Motor neuron (in vitro differentiated cells): ENCODE measurements around the gene SIL1. TPM values are rescaled to one million over a fixed set of nuclear protein-coding genes. Genes with fewer than 3 reads are reported as not detected.
"Not testable (repeated sequence)": the region's sequence is repeated elsewhere in the genome, so short reads cannot be mapped to it uniquely, and the experiment has no call there.

Source experiments
- ATAC-seq, 8 experiments: fragments of 200-7000 bp; cut with Tn5 transposase; replicated peaks in 6 of 8; 2 replicates each; pipeline ENCODE4 v1.8.0; 2021; ENCODE audit warnings: mild to moderate bottlenecking in 8 of 8, moderate library complexity in 8 of 8
- H3K27ac ChIP-seq, 2 donors: fragments of 250-450 bp; sonication (Bioruptor Pico); 2 replicates each; pipeline ENCODE4 v1.9.0; 2021; ENCODE audit warnings: antibody characterized with exemption in 2 of 2, mild to moderate bottlenecking in 2 of 2, moderate library complexity in 1 of 2
- H3K4me1 ChIP-seq, 2 donors: fragments of 250-450 bp; sonication (Bioruptor Pico); replicated peaks in 1 of 2; 2 replicates each; pipeline ENCODE4 v1.6.1; 2021; ENCODE audit warnings: antibody characterized with exemption in 2 of 2, mild to moderate bottlenecking in 2 of 2, moderate library complexity in 1 of 2
- H3K4me3 ChIP-seq, 5 donors: fragments of 250-450 bp; sonication (Bioruptor Pico); 2 replicates each; pipeline ENCODE4 v1.9.0; 2021; ENCODE audit warnings: antibody characterized with exemption in 5 of 5, mild to moderate bottlenecking in 5 of 5, moderate library complexity in 4 of 5
- WGBS, 10 experiments: fragments of 450-650 bp; shearing (Covaris generic); methylation state at CpG; one replicate each; pipeline ENCODE4 v1.0.0; 2022; 5-methylcytosine and 5-hydroxymethylcytosine counted together
- in situ Hi-C, 9 experiments: fragments of 400-800 bp; cut with MboI; loops; one replicate each; pipeline ENCODE4 v1.15.0; 2021; ENCODE audit warnings: low sequenced_read_pairs in 9 of 9, low pct_unique_long_range_greater_than_20kb in 2 of 9; ENCODE audit not compliant: unreplicated experiment in 9 of 9
- total RNA-seq, 8 experiments: library from RNA; unstranded; fragments of 300-600 nt; gene quantifications; 2 replicates each; pipeline versions ENCODE4 v1.2.3 to v1.2.4, GENCODE V29; 2022

The SIL1 gene
- total RNA-seq, 8 experiments from 2014 or later = 16.4 to 196 (median 54.6) TPM

DNA sequence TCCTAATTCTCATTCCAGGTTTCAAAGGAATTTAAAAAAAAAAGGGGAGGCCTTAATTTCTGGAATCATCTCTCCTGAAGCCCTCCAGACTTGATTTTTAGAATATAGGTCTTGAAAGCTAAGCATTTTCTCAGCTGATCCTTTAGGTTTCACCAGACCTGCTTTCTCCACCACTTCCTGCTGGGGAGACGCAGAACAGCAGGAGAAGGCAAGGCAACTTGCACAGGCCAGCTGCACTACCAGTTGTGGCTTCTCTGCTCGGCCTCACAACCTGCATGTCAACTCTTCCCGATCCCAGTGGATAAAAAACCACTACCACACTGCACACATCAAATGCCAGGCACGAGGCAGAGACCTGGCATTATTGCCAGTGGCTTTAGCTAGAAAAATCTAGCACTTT, 119.8 kb downstream of the SIL1 start:
- H3K27ac ChIP-seq = no peak overlapping the region
- in situ Hi-C loops = no loop called here
- WGBS, 10 experiments = 83 to 100% (median 100%) methylated on average over 1 to 3 of the region's 4 CpGs; no CpG with 5 or more reads in 4 of the 10 experiments

DNA sequence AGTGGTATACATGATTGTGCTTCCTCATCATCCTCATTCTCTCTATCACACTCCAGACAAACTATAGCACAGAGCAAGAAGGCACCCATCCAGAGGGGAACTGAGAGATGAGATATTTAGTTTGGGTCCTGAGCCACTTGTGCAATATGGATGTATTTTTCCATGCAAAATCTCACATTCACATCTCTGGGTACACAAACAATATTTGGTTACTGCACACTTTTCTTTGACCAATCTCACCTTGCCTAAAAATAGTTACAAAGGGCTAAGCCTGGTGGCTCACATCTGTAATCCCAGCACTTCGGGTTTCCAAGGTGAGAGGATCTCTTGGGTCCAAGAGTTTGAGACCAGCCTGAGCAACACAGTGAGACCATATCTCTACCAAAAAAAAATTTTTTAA, 120.3 kb downstream of the SIL1 start:
- 33 to 100% (median 84%) methylated on average over 1 of the region's 1 CpG; no CpG with 5 or more reads in 6 of the 10 experiments for WGBS, 10 experiments
- no peak for ATAC-seq
- Histone ChIP-seq H3K4me3 (no peak overlapping the region), H3K27ac (no peak overlapping the region), H3K4me1 (peaks cover 5 to 17% of the 10 kb centered on the region in 2 donors)
- in situ Hi-C loops = no loop called here

More for the DNA sequence above, 119.8 kb downstream of the SIL1 start:
- no peak for ATAC-seq
- peaks cover 5 to 19% of the 10 kb centered on the region in 2 donors for H3K4me1 ChIP-seq
- no peak overlapping the region for H3K4me3 ChIP-seq

DNA sequence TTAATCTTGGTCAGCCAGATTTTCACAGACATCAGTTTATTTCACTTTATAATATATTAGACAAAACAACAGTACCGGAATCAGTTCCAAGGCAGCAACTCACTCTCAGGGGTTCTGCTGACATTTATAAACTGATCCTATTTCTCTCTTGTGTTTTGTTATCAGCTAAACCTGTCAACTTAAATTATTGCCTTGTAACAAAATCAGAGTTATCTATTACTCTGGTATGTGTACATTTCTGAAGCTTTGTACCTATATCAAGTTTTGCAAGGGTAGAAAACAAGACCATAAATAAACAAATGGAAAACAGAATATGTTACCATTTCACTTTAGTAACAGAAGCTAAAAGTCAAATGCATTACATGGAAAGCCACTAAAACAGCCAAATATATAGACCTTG, 122.1 kb downstream of the SIL1 start:
- Histone ChIP-seq H3K4me3 (no peak overlapping the region), H3K27ac (no peak overlapping the region), H3K4me1 (peaks cover 0 to 14% of the 10 kb centered on the region in 2 donors)
- in situ Hi-C loops = no loop called here
- ATAC-seq = no peak
- WGBS, 10 experiments = 50 to 100% (median 100%) methylated on average over 1 of the region's 1 CpG; no CpG with 5 or more reads in 3 of the 10 experiments

DNA sequence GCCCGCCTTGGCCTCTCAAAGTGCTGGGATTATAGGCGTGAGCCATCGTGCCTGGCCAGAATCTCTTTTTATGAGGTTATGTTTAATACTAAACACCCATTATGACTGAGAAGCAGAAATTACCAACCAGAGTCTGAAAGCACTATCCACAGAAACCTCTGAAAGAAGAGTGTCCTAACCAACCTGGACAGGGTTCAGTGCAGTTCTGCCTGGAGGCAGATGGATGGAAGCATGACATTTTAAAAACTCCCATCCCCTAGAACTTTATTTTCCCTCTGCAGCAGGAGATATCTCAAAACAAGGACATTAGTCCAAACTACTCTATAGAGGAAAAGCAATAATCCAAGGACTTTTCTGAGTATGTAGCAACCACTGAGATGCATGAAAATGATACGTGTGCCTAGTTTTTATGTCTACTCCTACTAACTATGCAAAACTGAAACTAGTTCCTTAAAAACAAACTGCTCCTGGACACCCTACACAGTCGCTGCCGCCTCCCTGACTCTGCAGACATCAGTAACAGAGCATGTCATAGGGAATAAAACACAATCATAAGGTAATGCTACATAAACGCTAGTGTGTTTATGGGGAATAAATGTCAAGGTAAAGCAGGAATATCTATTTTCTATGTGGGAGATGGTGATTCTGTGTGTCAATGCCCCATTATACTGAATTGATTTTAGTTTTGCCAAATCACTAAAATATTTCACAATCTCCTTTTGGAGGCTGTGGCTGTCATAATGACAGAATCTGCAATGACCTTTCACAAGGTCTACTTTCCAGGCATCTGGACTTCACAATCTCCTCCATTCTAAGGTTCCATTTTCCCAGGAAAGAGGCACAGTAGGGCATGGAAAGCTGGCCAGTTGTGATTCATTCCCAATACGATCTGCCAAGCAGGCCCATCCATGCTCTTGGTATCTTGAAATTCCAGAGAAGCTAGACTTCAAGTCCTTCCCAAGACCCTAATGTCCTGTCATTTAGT, 122.8 kb downstream of the SIL1 start:
- Histone ChIP-seq H3K27ac (no peak overlapping the region), H3K4me3 (no peak overlapping the region), H3K4me1 (peaks cover 0 to 14% of the 10 kb centered on the region in 2 donors)
- ATAC-seq = peak in 2 of 8 experiments; percentile 36 to 53
- in situ Hi-C loops = no loop called here
- 40 to 100% (median 86%) methylated on average over 1 to 6 of the region's 8 CpGs for WGBS, 10 experiments

DNA sequence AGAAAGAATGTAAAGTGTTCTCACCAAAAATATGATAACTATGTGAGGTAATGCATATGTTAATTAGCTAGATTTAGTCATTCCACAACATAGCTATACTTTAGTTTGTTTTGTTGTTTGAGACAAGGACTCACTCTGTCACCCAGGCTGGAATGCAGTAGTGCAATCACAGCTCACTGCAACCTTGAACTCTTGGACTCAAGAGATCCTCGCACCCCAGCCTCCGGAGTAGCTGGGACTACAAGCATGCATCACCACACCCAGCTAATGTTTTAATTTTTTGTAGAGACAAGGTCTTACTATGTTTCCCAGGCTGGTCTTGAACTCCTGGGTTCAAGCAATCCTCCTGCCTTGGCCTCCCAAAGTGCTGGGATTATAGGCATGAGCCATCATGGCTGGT, 124.2 kb downstream of the SIL1 start:
- whole genome bisulfite sequencing, 10 experiments = 94 to 100% (median 100%) methylated on average over 1 to 2 of the region's 2 CpGs; no CpG with 5 or more reads in 2 of the 10 experiments
- in situ Hi-C loops = not testable (repeated sequence)
- peak in 1 of 8 experiments; percentile 21 for ATAC-seq

DNA sequence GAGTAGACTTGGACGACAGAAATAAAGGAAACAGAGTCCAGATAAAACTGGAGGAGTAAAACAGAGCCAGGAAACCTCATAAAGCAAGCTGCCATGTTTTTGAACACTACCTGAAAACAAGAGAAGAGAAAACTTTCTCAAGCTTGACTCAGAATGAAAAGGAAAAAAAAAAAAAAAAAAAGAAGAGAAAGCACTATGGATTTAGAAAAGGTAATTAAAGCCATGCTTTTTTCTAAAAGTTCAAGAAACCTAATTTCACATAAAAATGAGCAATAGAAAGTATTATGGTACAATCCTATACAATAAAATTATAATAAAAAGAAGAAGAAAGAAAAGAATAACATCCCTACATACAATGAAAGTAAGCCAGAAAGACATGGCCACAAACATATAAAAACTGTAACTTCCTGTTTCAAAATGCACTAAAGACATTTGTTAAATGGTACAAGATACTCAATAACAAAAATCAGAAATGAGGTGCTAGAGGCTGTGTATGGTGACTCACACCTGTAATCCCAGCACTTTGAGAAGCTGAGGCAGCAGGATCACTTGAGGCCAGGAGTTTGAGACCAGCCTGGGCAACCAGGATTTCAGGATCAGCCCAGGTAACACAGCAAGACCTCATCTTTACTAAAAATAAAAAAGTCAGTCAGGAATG, 129.5 kb downstream of the SIL1 start:
- no peak overlapping the region for H3K27ac ChIP-seq
- 60 to 100% (median 86%) methylated on average over 1 of the region's 1 CpG; no CpG with 5 or more reads in 2 of the 10 experiments for WGBS, 10 experiments
- no peaks in the 10 kb centered on the region for H3K4me1 ChIP-seq
- ATAC-seq = no peak
- in situ Hi-C loops = no loop called here
- H3K4me3 ChIP-seq = no peak overlapping the region

More for the DNA sequence above, 124.2 kb downstream of the SIL1 start:
- H3K27ac ChIP-seq, H3K4me3 ChIP-seq: not testable (repeated sequence)
- peaks cover 0 to 14% of the 10 kb centered on the region in 2 donors for H3K4me1 ChIP-seq

DNA sequence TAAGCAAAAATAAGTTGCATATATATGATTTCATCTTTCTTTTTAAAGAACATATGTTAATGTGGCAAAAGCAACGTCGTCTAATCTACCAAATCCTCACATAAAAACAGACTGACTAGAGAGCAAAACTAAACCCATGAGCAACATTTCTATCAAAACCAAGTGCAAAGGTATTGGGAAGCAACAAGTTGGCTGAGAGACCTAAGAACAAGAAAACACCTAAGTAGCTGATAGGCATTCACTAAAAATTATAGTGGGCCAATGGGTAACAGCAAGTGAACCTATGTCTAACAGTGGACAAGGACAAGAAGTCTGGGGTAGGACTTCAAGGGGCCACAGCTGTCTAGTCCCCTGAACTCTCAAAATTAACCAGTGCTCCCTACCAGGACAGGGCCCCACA, 130.1 kb downstream of the SIL1 start:
- no peak for ATAC-seq
- 80 to 100% (median 100%) methylated on average over 1 to 2 of the region's 2 CpGs; no CpG with 5 or more reads in 1 of the 10 experiments for WGBS, 10 experiments

DNA sequence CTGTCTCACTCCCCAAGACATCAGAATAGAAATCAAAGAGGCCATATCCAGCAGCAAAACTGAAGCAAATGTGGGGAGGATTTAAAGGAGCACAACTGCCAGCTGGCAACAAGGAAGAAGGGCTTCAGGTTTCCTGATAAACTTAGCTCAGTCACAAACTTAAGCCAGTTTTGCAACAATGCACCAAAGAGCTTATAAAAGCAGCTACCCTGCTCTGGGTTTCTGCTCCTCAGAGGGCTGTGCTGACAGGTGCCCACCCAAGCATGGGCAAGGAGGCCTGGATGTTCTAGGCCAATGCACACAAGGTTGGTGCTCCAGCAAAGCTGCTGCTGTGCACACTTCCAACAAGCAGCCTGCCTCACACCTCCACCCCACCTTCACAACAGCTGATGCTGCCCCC, 132.9 kb downstream of the SIL1 start:
- Histone ChIP-seq H3K4me3 (no peak overlapping the region), H3K27ac (no peak overlapping the region), H3K4me1 (peaks cover 23 to 24% of the 10 kb centered on the region in 2 donors)
- in situ Hi-C loops = no loop called here
- ATAC-seq = no peak

More for the DNA sequence above, 130.1 kb downstream of the SIL1 start:
- no peak overlapping the region for H3K27ac ChIP-seq
- no peak overlapping the region for H3K4me3 ChIP-seq
- in situ Hi-C loops = no loop called here
- H3K4me1 ChIP-seq = no peaks in the 10 kb centered on the region

DNA sequence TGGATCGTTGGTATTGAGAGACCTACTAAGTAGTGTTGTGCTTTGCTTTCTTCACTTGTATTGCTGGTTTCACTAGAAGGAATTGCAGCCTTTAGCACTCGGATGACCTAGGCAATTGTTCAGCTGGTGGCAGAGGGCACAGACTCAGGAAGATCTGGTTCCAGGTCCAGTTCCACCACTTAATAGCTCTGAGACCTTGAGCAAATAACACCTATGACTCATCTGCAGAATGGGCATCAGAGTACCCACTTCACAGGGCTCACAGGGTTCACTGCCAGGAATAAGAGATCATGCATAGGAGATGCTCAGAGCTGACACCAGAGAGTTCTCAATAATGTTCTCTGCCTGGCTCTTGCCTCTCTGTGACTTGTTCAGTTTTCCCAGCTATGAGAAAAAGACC, 133.6 kb downstream of the SIL1 start:
- in situ Hi-C loops = no loop called here
- WGBS, 10 experiments = 67 to 100% (median 95%) methylated on average over 1 to 2 of the region's 2 CpGs; no CpG with 5 or more reads in 2 of the 10 experiments
- Histone ChIP-seq H3K4me1 (peaks cover 23 to 24% of the 10 kb centered on the region in 2 donors), H3K27ac (no peak overlapping the region), H3K4me3 (no peak overlapping the region)
- no peak for ATAC-seq

DNA sequence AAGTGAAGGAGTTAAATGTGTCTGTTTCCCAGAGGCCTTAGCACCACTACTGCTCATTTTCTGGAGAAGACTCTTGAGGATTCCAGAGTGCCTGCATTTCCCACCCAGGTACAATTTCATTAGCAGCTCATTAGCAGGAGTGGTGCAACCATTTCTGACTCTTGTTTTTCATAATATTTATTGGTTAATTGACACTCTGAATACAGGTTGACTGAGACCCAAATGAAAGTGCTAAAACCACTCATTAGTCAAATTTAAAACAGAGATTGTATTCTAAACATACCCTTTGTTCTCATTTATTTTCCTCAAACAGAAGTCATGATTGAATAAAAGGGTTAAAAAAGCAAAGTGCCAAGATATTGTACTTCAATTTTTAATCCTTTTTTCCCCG, 134.5 kb downstream of the SIL1 start:
- WGBS, 10 experiments = 44 to 100% (median 100%) methylated on average over 1 of the region's 1 CpG; no CpG with 5 or more reads in 1 of the 10 experiments
- peaks cover 23 to 24% of the 10 kb centered on the region in 2 donors for H3K4me1 ChIP-seq
- no peak for ATAC-seq
- no peak overlapping the region for H3K27ac ChIP-seq
- H3K4me3 ChIP-seq = no peak overlapping the region
- in situ Hi-C loops = no loop called here

DNA sequence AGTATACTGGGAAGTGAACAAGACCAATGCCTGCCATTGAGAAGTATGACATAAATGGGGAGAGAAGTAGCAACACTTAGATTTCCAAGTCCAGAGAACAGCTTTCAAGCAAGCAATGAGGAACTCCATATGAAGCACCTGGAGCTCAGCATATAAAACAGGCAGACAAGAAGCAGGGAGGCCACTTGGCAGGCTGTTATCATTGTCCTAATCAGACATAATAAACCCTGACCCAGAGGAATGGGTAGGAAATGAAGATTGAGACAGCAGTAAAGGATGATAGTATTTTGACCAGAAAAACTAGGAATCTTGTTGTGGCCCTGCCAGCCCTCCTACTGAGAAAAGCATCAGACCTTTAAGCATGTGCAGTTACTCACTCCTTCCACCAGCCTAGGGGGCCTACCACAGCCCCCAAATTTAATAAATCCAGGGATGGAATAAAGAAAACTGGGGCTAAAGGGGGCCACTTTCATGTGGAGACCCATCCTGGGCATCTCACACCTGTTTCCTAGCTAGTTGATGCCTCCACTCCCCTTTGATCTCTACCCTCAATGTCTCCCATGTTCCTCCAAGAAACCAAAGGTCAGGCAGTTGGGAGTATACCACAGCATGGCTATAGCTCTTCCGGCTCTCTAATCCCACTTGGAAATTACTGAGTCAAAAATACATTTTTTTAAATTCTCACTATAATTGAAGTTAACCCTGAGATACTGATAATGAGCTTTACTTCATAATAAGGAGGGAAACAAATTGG, 135.1 kb downstream of the SIL1 start:
- Histone ChIP-seq H3K27ac (no peak overlapping the region), H3K4me1 (peaks cover 23 to 24% of the 10 kb centered on the region in 2 donors), H3K4me3 (no peak overlapping the region)
- ATAC-seq = no peak
- in situ Hi-C loops = no loop called here
- 100% methylated on average over 1 of the region's 1 CpG; no CpG with 5 or more reads in 4 of the 10 experiments for WGBS, 10 experiments

DNA sequence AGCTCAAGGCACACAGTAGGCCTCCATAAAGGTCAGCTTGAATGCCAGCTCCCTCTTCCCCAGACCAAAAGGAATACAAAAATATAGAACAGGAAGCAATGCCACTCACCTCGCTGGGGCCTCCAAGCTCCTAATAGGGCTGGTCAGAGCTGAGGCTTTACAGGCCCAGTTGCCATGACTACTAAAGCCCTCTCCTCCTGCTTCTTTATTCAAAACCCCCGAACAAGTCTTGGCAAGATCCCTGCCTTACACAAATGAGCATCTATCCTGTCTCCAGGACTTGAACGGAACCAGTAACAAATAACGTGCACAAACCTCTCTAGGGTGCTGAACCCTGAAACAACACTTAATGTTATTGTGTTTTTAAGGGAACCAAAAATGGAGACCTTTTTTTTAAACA, 136.3 kb downstream of the SIL1 start:
- peak; percentile 32 to 100 (median 99) for ATAC-seq
- no peak overlapping the region for H3K4me3 ChIP-seq
- WGBS, 10 experiments = 0 to 100% (median 13%) methylated on average over 1 to 4 of the region's 4 CpGs
- H3K4me1 ChIP-seq = peaks cover 23 to 24% of the 10 kb centered on the region in 2 donors
- H3K27ac ChIP-seq = peak overlapping the region in 1 of 2 donors; percentile 72
- in situ Hi-C loops = no loop called here
